OCI-LY3 (cell line): ENCODE results near the gene NRN1L.

Experiments
- EZH2phosphoT487 ChIP-seq: fragments of 200-600 bp; shearing (Covaris generic); IDR thresholded peaks from 2 replicates; pipeline ENCODE4 v1.6.1; 2018; ENCODE audit warnings: antibody characterized with exemption, mixed run types, low read depth
- TF ChIP-seq, protein P1 (sequence below): fragments of 200-600, 300-600 bp; sonication (generic); IDR thresholded peaks from 2 replicates; pipeline ENCODE4 v1.5.1; 2014; ENCODE audit warnings: antibody characterized with exemption, low read length, low read depth

DNA sequence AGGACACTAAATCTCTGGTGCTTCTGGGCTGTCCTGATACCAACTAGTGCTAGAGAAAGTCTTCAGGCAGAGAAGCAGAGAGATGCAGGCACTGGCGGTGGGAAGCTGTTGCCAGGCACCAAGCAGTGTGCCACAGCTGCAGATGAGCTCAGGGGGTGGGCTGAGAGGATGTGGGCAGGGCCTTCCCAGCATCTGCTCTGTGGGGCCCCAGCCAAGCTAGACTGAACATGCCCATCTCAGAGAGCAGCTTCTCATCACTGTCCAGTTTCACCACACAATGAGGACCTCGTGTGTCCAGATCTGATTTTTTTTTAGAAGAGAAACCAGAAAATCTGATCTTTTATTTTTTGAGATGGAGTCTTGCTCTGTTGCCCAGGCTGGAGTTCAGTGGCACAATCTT, 25.5 kb downstream of the NRN1L start:
- TF ChIP-seq, protein P1, sequence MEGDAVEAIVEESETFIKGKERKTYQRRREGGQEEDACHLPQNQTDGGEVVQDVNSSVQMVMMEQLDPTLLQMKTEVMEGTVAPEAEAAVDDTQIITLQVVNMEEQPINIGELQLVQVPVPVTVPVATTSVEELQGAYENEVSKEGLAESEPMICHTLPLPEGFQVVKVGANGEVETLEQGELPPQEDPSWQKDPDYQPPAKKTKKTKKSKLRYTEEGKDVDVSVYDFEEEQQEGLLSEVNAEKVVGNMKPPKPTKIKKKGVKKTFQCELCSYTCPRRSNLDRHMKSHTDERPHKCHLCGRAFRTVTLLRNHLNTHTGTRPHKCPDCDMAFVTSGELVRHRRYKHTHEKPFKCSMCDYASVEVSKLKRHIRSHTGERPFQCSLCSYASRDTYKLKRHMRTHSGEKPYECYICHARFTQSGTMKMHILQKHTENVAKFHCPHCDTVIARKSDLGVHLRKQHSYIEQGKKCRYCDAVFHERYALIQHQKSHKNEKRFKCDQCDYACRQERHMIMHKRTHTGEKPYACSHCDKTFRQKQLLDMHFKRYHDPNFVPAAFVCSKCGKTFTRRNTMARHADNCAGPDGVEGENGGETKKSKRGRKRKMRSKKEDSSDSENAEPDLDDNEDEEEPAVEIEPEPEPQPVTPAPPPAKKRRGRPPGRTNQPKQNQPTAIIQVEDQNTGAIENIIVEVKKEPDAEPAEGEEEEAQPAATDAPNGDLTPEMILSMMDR, result no peak
- TF ChIP-seq EZH2phosphoT487, result no peak
